ENCODE results near the gene C5orf63.

GRCh38 chr5:127010362-127010761, 62.9 kb downstream of the C5orf63 start:
- TF ChIP-seq SP1 (IDR thresholded peaks at IDR 0.05; ENCODE audit: low read depth, low read length) (no peak), CTCF (IDR thresholded peaks at IDR 0.05 in 2 of 3, conservative IDR thresholded peaks at IDR 0.05 in 1 of 3; ENCODE audit: control insufficient read depth in 2 of 3, extremely low read depth in 1 of 3, insufficient read depth in 1 of 3, low read depth in 3 of 3, low read length in 3 of 3) (no peak), EZH2 (IDR thresholded peaks at IDR 0.05; ENCODE audit: borderline replicate concordance, control insufficient read depth, low read depth, low read length) (no peak), NR2F1 (conservative IDR thresholded peaks at IDR 0.05) (no peak), EGR1 (IDR thresholded peaks at IDR 0.05; ENCODE audit: borderline replicate concordance in 1 of 2, low read depth in 2 of 2, low read length in 2 of 2) (no peak), MYC (IDR thresholded peaks at IDR 0.05; ENCODE audit: insufficient read depth, insufficient read length, insufficient replicate concordance, low read length, severe bottlenecking) (no peak), PAX8 (IDR thresholded peaks at IDR 0.05) (no peak), CHD2 (IDR thresholded peaks at IDR 0.05; ENCODE audit: borderline replicate concordance, low read depth, low read length) (no peak), TBL1XR1 (IDR thresholded peaks at IDR 0.05; ENCODE audit: low read depth, low read length) (no peak), CREB1 (IDR thresholded peaks at IDR 0.05; ENCODE audit: low read depth) (no peak), GABPA (IDR thresholded peaks at IDR 0.05; ENCODE audit: low read depth) (no peak), MXI1 (IDR thresholded peaks at IDR 0.05; ENCODE audit: low read depth, low read length) (no peak), JUND (IDR thresholded peaks at IDR 0.05; ENCODE audit: low read depth, low read length) (no peak)

All from GM12878 (cell line).